Gastrocnemius medialis (tissue), 4 donors: Measurements from ENCODE around the gene KIAA0930. TPM values are rescaled to one million over a fixed set of nuclear protein-coding genes. Genes with fewer than 3 reads are reported as not detected.
"Not testable (repeated sequence)": the region's sequence is repeated elsewhere in the genome, so short reads cannot be mapped to it uniquely, and the experiment has no call there.

Source experiments
- ATAC-seq, 2 donors: fragments of 150-250 bp; one replicate each; pipeline ENCODE4 v1.9.1; 2016
- DNase-seq, 2 donors: peaks; one replicate each; pipeline ENCODE4 v3.0.0-alpha.2; 2019
- H3K27ac ChIP-seq, 4 donors: fragments of 200-600 bp; sonication (generic); 1 replicate in 1 of 4; 2 replicates in 3 of 4; pipeline ENCODE4 v1.5.1; 2016 to 2018; ENCODE audit warnings: mild to moderate bottlenecking in 2 of 4, moderate library complexity in 1 of 4
- H3K27me3 ChIP-seq, 3 donors: fragments of 200-600 bp; sonication (generic) in 2 of 3; 1 replicate in 1 of 3; 2 replicates in 2 of 3; pipeline versions ENCODE4 v1.5.1 to v1.6.0; 2016 to 2019; ENCODE audit warnings: mild to moderate bottlenecking in 1 of 3, moderate library complexity in 1 of 3
- H3K36me3 ChIP-seq, 2 donors: fragments of 200-600 bp; sonication (generic) in 1 of 2; one replicate each; pipeline ENCODE4 v1.5.1; 2017 to 2018
- H3K4me1 ChIP-seq, 2 donors: fragments of 200-600 bp; sonication (generic) in 1 of 2; one replicate each; pipeline ENCODE4 v1.5.1; 2016 to 2017; ENCODE audit warnings: mild to moderate bottlenecking in 2 of 2
- H3K4me3 ChIP-seq, 4 donors: fragments of 200-600 bp; sonication (generic) in 3 of 4; 1 replicate in 1 of 4; 2 replicates in 3 of 4; pipeline ENCODE4 v1.5.1; 2016 to 2019; ENCODE audit warnings: mild to moderate bottlenecking in 2 of 4
- H3K9me3 ChIP-seq, 3 donors: fragments of 200-600 bp; sonication (generic) in 2 of 3; 1 replicate in 1 of 3; 2 replicates in 2 of 3; pipeline ENCODE4 v1.5.1; 2016 to 2019
- POLR2A ChIP-seq, 2 donors: fragments of 450-650 bp; IDR thresholded peaks; one replicate each; pipeline ENCODE4 v1.6.1; 2017; ENCODE audit warnings: antibody characterized with exemption in 2 of 2, mild to moderate bottlenecking in 2 of 2, moderate library complexity in 2 of 2
- in situ Hi-C, 4 donors: fragments of 200-750 bp; cut with MboI; loops; one replicate each; pipeline versions ENCODE4 v1.15.0 to v1.8.0; 2017; ENCODE audit warnings: low sequenced_read_pairs in 4 of 4
- intact Hi-C: fragments of 100-400 bp; cut with DNase I; formaldehyde crosslinking; loops from one replicate; pipeline ENCODE4 v1.15.1; 2023; ENCODE audit warnings: low total_unique reads
- total RNA-seq, 4 donors: library from RNA; depleted of rRNA; stranded (reverse); fragments of >200 nt; gene quantifications; one replicate each; pipeline versions ENCODE4 v1.1.0 to v1.2.3, GENCODE V29; 2016
- TF ChIP-seq, protein P1 (sequence below), 5 experiments: fragments of 450-650 bp in 3 of 5; fragments of 200-600 bp in 2 of 5; sonication (generic) in 2 of 5; IDR thresholded peaks in 4 of 5; conservative IDR thresholded peaks in 1 of 5; 1 replicate in 4 of 5; 2 replicates in 1 of 5; pipeline ENCODE4 v1.5.1; 2016 to 2019; ENCODE audit warnings: antibody characterized with exemption in 5 of 5, mild to moderate bottlenecking in 3 of 5, moderate library complexity in 3 of 5

KIAA0930 gene
- total RNA-seq, 4 donors from 2014 or later: 45.1 to 99.9 (median 53.7) TPM

DNA sequence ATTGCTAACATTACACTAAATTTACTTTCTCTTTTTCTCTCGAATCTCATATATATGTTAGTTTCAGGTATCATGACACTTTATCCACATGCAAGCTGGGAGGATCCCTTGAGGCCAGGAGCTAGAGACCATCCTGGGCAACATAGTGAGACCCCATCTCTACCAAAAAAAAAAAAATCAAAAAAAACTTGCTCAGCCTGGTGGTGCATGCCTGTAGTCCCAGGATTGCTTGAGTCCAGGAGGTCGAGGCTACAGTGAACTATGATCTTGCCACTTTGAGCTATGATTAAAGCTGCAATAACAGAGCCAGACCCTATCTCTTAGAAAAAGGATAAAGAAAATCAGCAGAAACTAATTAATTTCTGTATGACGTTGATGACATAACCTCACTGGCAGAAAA, 40.3 kb upstream of the KIAA0930 start:
- Histone ChIP-seq H3K36me3 (no peaks in the 10 kb centered on the region), H3K27me3 (no peaks in the 10 kb centered on the region), H3K9me3 (no peaks in the 10 kb centered on the region), H3K27ac (no peak overlapping the region), H3K4me3 (no peak overlapping the region), H3K4me1 (peaks cover 8 to 15% of the 10 kb centered on the region in 2 donors)
- ATAC-seq (no peak), DNase-seq (no peak)
- TF ChIP-seq, protein P1, sequence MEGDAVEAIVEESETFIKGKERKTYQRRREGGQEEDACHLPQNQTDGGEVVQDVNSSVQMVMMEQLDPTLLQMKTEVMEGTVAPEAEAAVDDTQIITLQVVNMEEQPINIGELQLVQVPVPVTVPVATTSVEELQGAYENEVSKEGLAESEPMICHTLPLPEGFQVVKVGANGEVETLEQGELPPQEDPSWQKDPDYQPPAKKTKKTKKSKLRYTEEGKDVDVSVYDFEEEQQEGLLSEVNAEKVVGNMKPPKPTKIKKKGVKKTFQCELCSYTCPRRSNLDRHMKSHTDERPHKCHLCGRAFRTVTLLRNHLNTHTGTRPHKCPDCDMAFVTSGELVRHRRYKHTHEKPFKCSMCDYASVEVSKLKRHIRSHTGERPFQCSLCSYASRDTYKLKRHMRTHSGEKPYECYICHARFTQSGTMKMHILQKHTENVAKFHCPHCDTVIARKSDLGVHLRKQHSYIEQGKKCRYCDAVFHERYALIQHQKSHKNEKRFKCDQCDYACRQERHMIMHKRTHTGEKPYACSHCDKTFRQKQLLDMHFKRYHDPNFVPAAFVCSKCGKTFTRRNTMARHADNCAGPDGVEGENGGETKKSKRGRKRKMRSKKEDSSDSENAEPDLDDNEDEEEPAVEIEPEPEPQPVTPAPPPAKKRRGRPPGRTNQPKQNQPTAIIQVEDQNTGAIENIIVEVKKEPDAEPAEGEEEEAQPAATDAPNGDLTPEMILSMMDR (IDR thresholded peaks at IDR 0.05 in 4 of 5, conservative IDR thresholded peaks at IDR 0.05 in 1 of 5): no peak
- TF ChIP-seq POLR2A (IDR thresholded peaks at IDR 0.05): no peak
- in situ Hi-C loops (no loop called here), intact Hi-C loops (no loop called here)

DNA sequence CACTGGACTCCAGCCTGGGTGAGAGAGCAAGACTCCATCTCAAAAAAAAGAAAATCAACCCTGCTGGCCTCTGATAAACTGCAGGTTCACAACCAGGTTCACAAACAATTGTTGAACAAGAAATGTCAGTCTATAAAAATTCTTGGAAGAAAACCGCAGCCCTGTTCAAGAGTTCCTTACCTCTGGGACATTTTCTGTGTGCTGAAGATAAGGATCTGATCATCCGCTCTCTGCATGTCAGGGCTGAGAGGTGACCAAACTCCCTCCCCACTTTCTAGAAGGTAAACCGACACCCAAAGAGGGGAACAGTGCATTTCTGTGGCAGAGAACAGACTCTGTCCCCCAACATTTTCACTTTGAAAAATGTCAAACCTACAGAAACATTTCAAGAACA, 39.9 kb upstream of the KIAA0930 start:
- intact Hi-C loops: no loop called here
- Histone ChIP-seq H3K4me1 (peaks cover 7 to 15% of the 10 kb centered on the region in 2 donors), H3K27me3 (no peaks in the 10 kb centered on the region), H3K4me3 (no peak overlapping the region), H3K27ac (peak overlapping the region in 1 of 4 donors; percentile 56), H3K36me3 (no peaks in the 10 kb centered on the region), H3K9me3 (no peaks in the 10 kb centered on the region)
- no peak for ATAC-seq
- TF ChIP-seq, protein P1 (IDR thresholded peaks at IDR 0.05 in 4 of 5, conservative IDR thresholded peaks at IDR 0.05 in 1 of 5): no peak
- no peak for TF ChIP-seq POLR2A (IDR thresholded peaks at IDR 0.05)
- no peak for DNase-seq
- in situ Hi-C loops: no loop called here

DNA sequence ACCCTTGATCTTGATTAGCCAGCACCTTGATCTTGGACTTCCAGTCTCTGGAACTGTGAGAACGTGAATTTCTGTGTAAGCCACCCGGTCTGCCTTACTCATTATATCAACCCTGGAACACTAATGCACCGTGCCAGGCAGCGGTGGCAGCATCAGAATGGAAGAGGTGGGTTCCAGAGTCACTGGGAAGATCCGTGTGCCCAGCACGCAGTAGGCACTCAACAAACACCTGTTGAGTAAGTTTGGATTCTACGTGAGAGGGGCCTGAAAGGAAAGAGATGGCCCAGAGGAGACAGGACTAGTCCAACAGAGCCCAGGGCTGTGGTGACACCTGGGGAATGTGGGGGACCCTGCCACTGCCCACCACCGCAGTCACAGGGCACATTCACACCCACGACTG, 37.4 kb upstream of the KIAA0930 start:
- no peaks in the 10 kb centered on the region for H3K36me3 ChIP-seq
- H3K27ac ChIP-seq: no peak overlapping the region
- DNase-seq (no peak), ATAC-seq (no peak)
- no peak overlapping the region for H3K4me3 ChIP-seq
- H3K27me3 ChIP-seq: no peaks in the 10 kb centered on the region
- in situ Hi-C loops: no loop called here
- intact Hi-C loops: loop anchor here (10.0 kb wide), 1 partner anchor 397 kb away; the partner anchor contains the start of gene ATXN10
- H3K4me1 ChIP-seq: peaks cover 4 to 17% of the 10 kb centered on the region in 2 donors
- TF ChIP-seq, protein P1 (IDR thresholded peaks at IDR 0.05 in 4 of 5, conservative IDR thresholded peaks at IDR 0.05 in 1 of 5): no peak
- no peak for TF ChIP-seq POLR2A (IDR thresholded peaks at IDR 0.05)
- H3K9me3 ChIP-seq: no peaks in the 10 kb centered on the region

DNA sequence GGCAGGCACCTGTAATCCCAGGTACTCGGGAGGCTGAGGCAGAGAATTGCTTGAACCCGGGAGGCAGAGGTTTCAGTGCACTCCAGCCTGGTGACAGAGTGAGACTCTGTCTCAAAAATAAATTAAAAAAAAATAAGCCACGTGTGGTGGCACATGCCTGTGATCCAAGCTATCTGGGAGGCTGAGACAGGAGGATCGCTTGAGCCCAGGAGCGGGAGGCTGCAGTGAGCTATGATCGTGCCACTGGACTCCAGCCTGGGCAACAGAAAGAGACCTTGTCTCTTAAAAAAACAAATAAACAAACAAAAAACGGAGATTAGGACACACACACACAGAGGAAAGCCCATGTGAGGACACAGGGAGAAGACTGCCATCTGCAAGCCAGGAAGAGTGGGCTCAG, 37.0 kb upstream of the KIAA0930 start:
- ATAC-seq, in situ Hi-C loops, H3K36me3 ChIP-seq, DNase-seq, H3K9me3 ChIP-seq, H3K27me3 ChIP-seq, H3K4me3 ChIP-seq, H3K27ac ChIP-seq: not testable (repeated sequence)
- H3K4me1 ChIP-seq: peaks cover 7 to 19% of the 10 kb centered on the region in 2 donors
- intact Hi-C loops: loop anchor here (10.0 kb wide), 1 partner anchor 397 kb away; the partner anchor contains the start of gene ATXN10

DNA sequence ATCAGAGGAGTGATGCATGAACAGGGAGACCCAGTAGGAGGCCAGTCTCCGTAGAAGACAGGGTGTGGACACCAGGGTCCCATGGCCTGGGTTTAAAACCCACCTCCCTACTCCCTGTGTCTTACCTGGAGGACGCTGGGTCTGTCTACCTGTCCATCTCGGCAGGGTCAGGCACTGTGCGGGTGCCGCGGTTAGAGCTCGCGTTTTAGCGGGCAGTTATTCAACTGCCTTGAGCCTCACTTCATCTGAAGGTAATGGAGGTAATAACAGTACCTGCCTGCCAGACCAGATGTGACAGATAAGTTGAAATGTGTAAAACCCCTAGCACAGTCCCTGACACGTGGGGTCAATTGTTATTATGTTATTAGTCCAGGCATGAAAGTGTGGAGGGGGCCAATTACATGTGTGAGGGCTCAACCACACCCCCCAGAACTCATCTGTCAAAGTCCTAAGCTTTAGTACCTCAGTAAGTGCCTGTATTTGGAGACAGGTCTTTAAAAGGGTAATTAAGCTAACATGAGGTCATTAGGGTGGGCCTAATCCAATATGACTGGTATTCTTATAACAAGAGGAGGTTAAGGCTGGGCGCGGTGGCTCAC, 35.9 kb upstream of the KIAA0930 start:
- in situ Hi-C loops: no loop called here
- DNase-seq (no peak), ATAC-seq (no peak)
- intact Hi-C loops: loop anchor here (10.0 kb wide), 1 partner anchor 398 kb away; the partner anchor contains the start of gene ATXN10
- TF ChIP-seq, protein P1 (IDR thresholded peaks at IDR 0.05 in 4 of 5, conservative IDR thresholded peaks at IDR 0.05 in 1 of 5): no peak
- no peak for TF ChIP-seq POLR2A (IDR thresholded peaks at IDR 0.05)
- H3K36me3 ChIP-seq: no peaks in the 10 kb centered on the region
- no peaks in the 10 kb centered on the region for H3K9me3 ChIP-seq
- H3K4me1 ChIP-seq: peaks cover 17 to 29% of the 10 kb centered on the region in 2 donors
- no peaks in the 10 kb centered on the region for H3K27me3 ChIP-seq
- no peak overlapping the region for H3K4me3 ChIP-seq
- H3K27ac ChIP-seq: no peak overlapping the region
